ENCODE measurements around the gene FAM43B. TPM values are rescaled to one million over a fixed set of nuclear protein-coding genes. Genes with fewer than 3 reads are reported as not detected.

FAM43B gene
- total RNA-seq, 2 experiments from 2014 or later, result not detected

- Mint-ChIP-seq H3K36me3 (no peaks in the 10 kb centered on the region), H3K27ac (no peak overlapping the region), H3K9me3 (no peaks in the 10 kb centered on the region), H3K4me1 (ENCODE audit: low read depth) (no peaks in the 10 kb centered on the region), H3K4me3 (no peak overlapping the region), H3K27me3 (peaks cover 48% of the 10 kb centered on the region)
- no peak for DNase-seq
- intact Hi-C loops (cut with micrococcal nuclease), result no loop called here
- POLR2A ChIA-PET, result no interaction called here
- CTCF ChIA-PET, result no interaction called here
Measured at GRCh38 chr1:20530306-20530705, 22.1 kb upstream of the FAM43B start.

- H3K27ac Mint-ChIP-seq, result no peak overlapping the region
- no peaks in the 10 kb centered on the region for H3K36me3 Mint-ChIP-seq
- ChIA-PET CTCF (no interaction called here), POLR2A (no interaction called here)
- no peak for DNase-seq
- peaks cover 51% of the 10 kb centered on the region for H3K27me3 Mint-ChIP-seq
- intact Hi-C loops (cut with micrococcal nuclease), result no loop called here
- H3K4me3 Mint-ChIP-seq, result no peak overlapping the region
- no peaks in the 10 kb centered on the region for H3K4me1 Mint-ChIP-seq (ENCODE audit: low read depth)
- H3K9me3 Mint-ChIP-seq, result no peaks in the 10 kb centered on the region
Measured at GRCh38 chr1:20530901-20531300, 21.5 kb upstream of the FAM43B start.

GRCh38 chr1:20533635-20534034 is 18.7 kb upstream of the FAM43B start:
- Mint-ChIP-seq H3K9me3 (no peaks in the 10 kb centered on the region), H3K36me3 (no peaks in the 10 kb centered on the region), H3K4me1 (ENCODE audit: low read depth) (no peaks in the 10 kb centered on the region), H3K4me3 (no peak overlapping the region), H3K27ac (no peak overlapping the region), H3K27me3 (peaks cover 47% of the 10 kb centered on the region)
- no peak for DNase-seq
- CTCF ChIA-PET, result no interaction called here
- intact Hi-C loops (cut with micrococcal nuclease), result no loop called here
- POLR2A ChIA-PET, result no interaction called here

GRCh38 chr1:20534659-20535417 is 17.5 kb upstream of the FAM43B start:
- Mint-ChIP-seq H3K36me3 (no peaks in the 10 kb centered on the region), H3K27me3 (peaks cover 39% of the 10 kb centered on the region), H3K27ac (no peak overlapping the region), H3K4me1 (ENCODE audit: low read depth) (no peaks in the 10 kb centered on the region), H3K9me3 (no peaks in the 10 kb centered on the region), H3K4me3 (no peak overlapping the region)
- ChIA-PET CTCF (interaction anchor here (1.0 to 1.1 kb wide), 2 partner anchors 11 to 98 kb away, joined by 3 read pairs; partner anchors contain the start of gene PINK1), POLR2A (no interaction called here)
- DNase-seq, result no peak
- intact Hi-C loops (cut with micrococcal nuclease), result no loop called here

- CTCF ChIA-PET, result interaction anchor here (0.7 kb wide), 1 partner anchor 431 kb away, joined by 3 read pairs; no protein-coding TSS in a partner anchor
- no peaks in the 10 kb centered on the region for H3K36me3 Mint-ChIP-seq
- no peaks in the 10 kb centered on the region for H3K4me1 Mint-ChIP-seq (ENCODE audit: low read depth)
- H3K27ac Mint-ChIP-seq, result no peak overlapping the region
- intact Hi-C loops (cut with micrococcal nuclease), result no loop called here
- no peak overlapping the region for H3K4me3 Mint-ChIP-seq
- POLR2A ChIA-PET, result no interaction called here
- DNase-seq, result no peak
- H3K27me3 Mint-ChIP-seq, result peaks cover 27% of the 10 kb centered on the region
- H3K9me3 Mint-ChIP-seq, result no peaks in the 10 kb centered on the region
Measured at GRCh38 chr1:20538227-20538626, 14.1 kb upstream of the FAM43B start.

GRCh38 chr1:20538760-20539551 is 13.4 kb upstream of the FAM43B start:
- Mint-ChIP-seq H3K9me3 (no peaks in the 10 kb centered on the region), H3K36me3 (no peaks in the 10 kb centered on the region), H3K4me3 (no peak overlapping the region), H3K27me3 (peaks cover 20% of the 10 kb centered on the region), H3K27ac (no peak overlapping the region), H3K4me1 (ENCODE audit: low read depth) (no peaks in the 10 kb centered on the region)
- POLR2A ChIA-PET, result no interaction called here
- no peak for DNase-seq
- intact Hi-C loops (cut with micrococcal nuclease), result no loop called here
- CTCF ChIA-PET, result interaction anchor here (0.7 to 1.2 kb wide), 2 partner anchors 14 to 430 kb away, joined by 3 read pairs; no protein-coding TSS in a partner anchor

- no peak for DNase-seq
- ChIA-PET POLR2A (no interaction called here), CTCF (interaction anchor here (0.6 to 1.2 kb wide), 3 partner anchors 16 to 497 kb away, joined by 3 read pairs; no protein-coding TSS in a partner anchor)
- H3K4me1 Mint-ChIP-seq (ENCODE audit: low read depth), result no peaks in the 10 kb centered on the region
- H3K9me3 Mint-ChIP-seq, result no peaks in the 10 kb centered on the region
- H3K27ac Mint-ChIP-seq, result no peak overlapping the region
- peaks cover 18% of the 10 kb centered on the region for H3K27me3 Mint-ChIP-seq
- intact Hi-C loops (cut with micrococcal nuclease), result no loop called here
- no peaks in the 10 kb centered on the region for H3K36me3 Mint-ChIP-seq
- no peak overlapping the region for H3K4me3 Mint-ChIP-seq
Measured at GRCh38 chr1:20540281-20540680, 12.1 kb upstream of the FAM43B start.

GRCh38 chr1:20546637-20547036 is 5.7 kb upstream of the FAM43B start:
- peaks cover 29% of the 10 kb centered on the region for H3K27me3 Mint-ChIP-seq
- intact Hi-C loops (cut with micrococcal nuclease), result no loop called here
- H3K27ac Mint-ChIP-seq, result no peak overlapping the region
- no peaks in the 10 kb centered on the region for H3K4me1 Mint-ChIP-seq (ENCODE audit: low read depth)
- CTCF ChIA-PET, result no interaction called here
- H3K4me3 Mint-ChIP-seq, result no peak overlapping the region
- no peak for DNase-seq
- POLR2A ChIA-PET, result no interaction called here
- no peaks in the 10 kb centered on the region for H3K36me3 Mint-ChIP-seq
- no peaks in the 10 kb centered on the region for H3K9me3 Mint-ChIP-seq

GRCh38 chr1:20551161-20551560 is 1.2 kb upstream of the FAM43B start:
- Mint-ChIP-seq H3K27me3 (peaks cover 41% of the 10 kb centered on the region), H3K36me3 (no peaks in the 10 kb centered on the region), H3K27ac (no peak overlapping the region), H3K4me1 (ENCODE audit: low read depth) (peaks cover 2% of the 10 kb centered on the region), H3K4me3 (no peak overlapping the region), H3K9me3 (no peaks in the 10 kb centered on the region)
- intact Hi-C loops (cut with micrococcal nuclease), result no loop called here
- ChIA-PET POLR2A (no interaction called here), CTCF (interaction anchor here (1.1 to 2.7 kb wide), 2 partner anchors 24 to 83 kb away, joined by 3 to 7 read pairs; no protein-coding TSS in a partner anchor)
- no peak for DNase-seq

- intact Hi-C loops (cut with micrococcal nuclease), result no loop called here
- Mint-ChIP-seq H3K36me3 (no peaks in the 10 kb centered on the region), H3K4me3 (no peak overlapping the region), H3K27ac (no peak overlapping the region), H3K9me3 (no peaks in the 10 kb centered on the region), H3K27me3 (peaks cover 35% of the 10 kb centered on the region), H3K4me1 (ENCODE audit: low read depth) (peaks cover 2% of the 10 kb centered on the region)
- DNase-seq, result no peak
- ChIA-PET CTCF (interaction anchor here (2.7 kb wide), 1 partner anchor 22 kb away, joined by 7 read pairs; no protein-coding TSS in a partner anchor), POLR2A (no interaction called here)
Measured at GRCh38 chr1:20552728-20553445, 514 bp downstream of the FAM43B start.

GRCh38 chr1:20555025-20555757 is 2.8 kb downstream of the FAM43B start:
- H3K4me3 Mint-ChIP-seq, result no peak overlapping the region
- H3K27ac Mint-ChIP-seq, result no peak overlapping the region
- no peaks in the 10 kb centered on the region for H3K36me3 Mint-ChIP-seq
- ChIA-PET CTCF (no interaction called here), POLR2A (no interaction called here)
- DNase-seq, result no peak
- H3K9me3 Mint-ChIP-seq, result no peaks in the 10 kb centered on the region
- H3K27me3 Mint-ChIP-seq, result peaks cover 35% of the 10 kb centered on the region
- peaks cover 2% of the 10 kb centered on the region for H3K4me1 Mint-ChIP-seq (ENCODE audit: low read depth)
- intact Hi-C loops (cut with micrococcal nuclease), result no loop called here

GRCh38 chr1:20555758-20556120 is 3.4 kb downstream of the FAM43B start:
- intact Hi-C loops (cut with micrococcal nuclease), result no loop called here
- Mint-ChIP-seq H3K36me3 (no peaks in the 10 kb centered on the region), H3K9me3 (no peaks in the 10 kb centered on the region), H3K27me3 (peaks cover 33% of the 10 kb centered on the region), H3K27ac (no peak overlapping the region), H3K4me3 (no peak overlapping the region), H3K4me1 (ENCODE audit: low read depth) (peaks cover 2% of the 10 kb centered on the region)
- no peak for DNase-seq
- CTCF ChIA-PET, result no interaction called here
- POLR2A ChIA-PET, result no interaction called here

All from activated CD4-positive, alpha-beta memory T cell treated with anti-CD3 and anti-CD28 coated beads for 36 hours (primary cell).